ENCODE measurements around the gene RAD23A. TPM values are rescaled to one million over a fixed set of nuclear protein-coding genes. Genes with fewer than 3 reads are reported as not detected.
"Not testable (repeated sequence)": the region's sequence is repeated elsewhere in the genome, so short reads cannot be mapped to it uniquely, and the experiment has no call there.

The RAD23A gene
- total and polyA plus RNA-seq, 2 donors: 29.5 to 129 TPM

DNA sequence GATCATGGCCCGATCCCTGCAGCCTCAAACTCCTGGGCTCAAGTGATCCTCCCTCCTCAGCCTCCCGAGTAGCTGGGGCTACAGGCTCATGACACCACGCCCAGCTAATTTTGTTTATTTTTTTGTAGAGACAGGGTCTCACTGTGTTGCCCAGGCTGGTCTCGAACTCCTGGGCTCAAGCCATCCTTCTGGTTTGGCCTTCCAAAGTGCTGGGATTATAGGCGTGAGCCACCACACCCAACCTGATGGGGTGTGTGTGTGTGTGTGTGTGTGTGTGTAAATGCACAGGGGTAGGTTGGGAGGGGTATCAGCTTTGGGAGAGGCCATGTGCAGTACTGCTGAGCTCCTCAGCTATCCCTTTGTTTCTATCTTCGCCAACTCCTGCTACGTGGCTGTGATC, 30.4 kb downstream of the RAD23A start:
- not testable (repeated sequence) for DNase-seq (ENCODE audit: extremely low spot score); H3K27ac ChIP-seq (ENCODE audit: low read depth); H3K36me3 ChIP-seq (ENCODE audit: insufficient read depth); H3K4me1 ChIP-seq (ENCODE audit: insufficient read depth); H3K4me3 ChIP-seq (ENCODE audit: low read depth, low read length)
- WGBS: 78% methylated on average over 7 of the region's 7 CpGs

DNA sequence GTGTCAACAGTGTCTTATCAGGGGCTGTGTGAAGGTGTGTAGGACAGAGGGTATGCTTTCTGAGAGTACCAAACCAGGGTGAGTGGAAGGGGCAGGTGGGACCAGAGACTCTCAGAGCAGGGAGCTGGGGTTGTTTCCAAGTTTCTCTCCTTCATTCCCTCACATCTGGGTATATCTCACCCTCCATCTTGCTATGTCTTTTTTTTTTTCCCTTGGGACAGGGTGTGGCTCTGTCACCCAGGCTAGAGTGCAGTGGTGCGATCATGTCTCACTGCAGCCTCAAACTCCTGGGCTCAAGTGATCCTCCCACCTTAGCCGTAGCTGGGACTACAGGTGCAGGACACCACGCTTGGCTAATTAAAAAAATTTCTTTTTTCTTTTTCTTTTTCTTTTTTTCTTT, 34.3 kb downstream of the RAD23A start:
- 95% methylated on average over 3 of the region's 3 CpGs for WGBS
- no peaks in the 10 kb centered on the region for H3K36me3 ChIP-seq (ENCODE audit: insufficient read depth)
- H3K4me3 ChIP-seq (ENCODE audit: low read depth, low read length): no peak overlapping the region
- no peak overlapping the region for H3K27ac ChIP-seq (ENCODE audit: low read depth)
- H3K4me1 ChIP-seq (ENCODE audit: insufficient read depth): no peaks in the 10 kb centered on the region
- no peak for DNase-seq (ENCODE audit: extremely low spot score)

DNA sequence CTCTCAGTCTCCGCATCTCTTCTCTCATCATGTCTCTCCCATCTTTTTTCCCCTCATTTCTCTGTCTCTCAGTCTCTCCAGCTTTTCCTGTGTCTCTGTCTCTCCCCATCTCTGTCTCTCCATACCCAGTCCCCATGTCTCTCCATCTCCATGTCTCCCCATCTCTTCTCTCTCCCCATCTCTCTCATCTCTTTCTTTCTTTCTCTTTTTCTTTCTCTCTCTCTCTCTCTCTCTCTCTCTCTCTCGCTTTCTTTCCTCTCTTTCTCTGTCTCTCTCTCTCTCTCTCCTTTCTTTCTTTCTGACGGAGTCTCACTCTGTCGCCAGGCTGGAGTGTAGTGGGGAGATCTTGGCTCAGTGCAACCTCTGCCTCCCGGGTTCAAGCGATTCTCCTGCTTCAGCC, 37.0 kb downstream of the RAD23A start:
- DNase-seq (ENCODE audit: extremely low spot score): no peak
- H3K4me1 ChIP-seq (ENCODE audit: insufficient read depth): no peaks in the 10 kb centered on the region
- H3K27ac ChIP-seq (ENCODE audit: low read depth): no peak overlapping the region
- no peaks in the 10 kb centered on the region for H3K36me3 ChIP-seq (ENCODE audit: insufficient read depth)
- 93% methylated on average over 6 of the region's 6 CpGs for WGBS
- H3K4me3 ChIP-seq (ENCODE audit: low read depth, low read length): no peak overlapping the region

DNA sequence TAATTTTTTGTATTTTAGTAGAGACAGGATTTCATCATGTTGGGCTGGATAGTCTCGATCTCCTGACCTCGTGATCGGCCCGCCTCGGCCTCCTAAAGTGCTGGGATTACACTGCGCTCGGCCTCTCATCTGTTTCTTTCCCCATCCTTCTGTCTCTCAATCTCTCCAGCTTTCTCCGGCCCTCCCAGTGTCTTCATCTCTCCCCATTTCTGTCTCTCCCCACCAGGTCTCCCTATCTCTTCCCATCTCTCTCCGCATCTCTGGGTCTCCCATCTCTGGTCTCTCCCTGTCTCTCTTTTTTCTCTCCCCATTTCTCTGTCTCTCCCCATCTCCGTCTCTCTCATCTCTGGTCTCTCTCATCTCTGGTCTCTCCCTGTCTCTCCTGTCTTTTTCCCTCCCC, 37.4 kb downstream of the RAD23A start:
- Histone ChIP-seq H3K36me3 (ENCODE audit: insufficient read depth) (no peaks in the 10 kb centered on the region), H3K4me3 (ENCODE audit: low read depth, low read length) (no peak overlapping the region), H3K4me1 (ENCODE audit: insufficient read depth) (no peaks in the 10 kb centered on the region), H3K27ac (ENCODE audit: low read depth) (no peak overlapping the region)
- no peak for DNase-seq (ENCODE audit: extremely low spot score)
- WGBS: 49% methylated on average over 10 of the region's 10 CpGs

DNA sequence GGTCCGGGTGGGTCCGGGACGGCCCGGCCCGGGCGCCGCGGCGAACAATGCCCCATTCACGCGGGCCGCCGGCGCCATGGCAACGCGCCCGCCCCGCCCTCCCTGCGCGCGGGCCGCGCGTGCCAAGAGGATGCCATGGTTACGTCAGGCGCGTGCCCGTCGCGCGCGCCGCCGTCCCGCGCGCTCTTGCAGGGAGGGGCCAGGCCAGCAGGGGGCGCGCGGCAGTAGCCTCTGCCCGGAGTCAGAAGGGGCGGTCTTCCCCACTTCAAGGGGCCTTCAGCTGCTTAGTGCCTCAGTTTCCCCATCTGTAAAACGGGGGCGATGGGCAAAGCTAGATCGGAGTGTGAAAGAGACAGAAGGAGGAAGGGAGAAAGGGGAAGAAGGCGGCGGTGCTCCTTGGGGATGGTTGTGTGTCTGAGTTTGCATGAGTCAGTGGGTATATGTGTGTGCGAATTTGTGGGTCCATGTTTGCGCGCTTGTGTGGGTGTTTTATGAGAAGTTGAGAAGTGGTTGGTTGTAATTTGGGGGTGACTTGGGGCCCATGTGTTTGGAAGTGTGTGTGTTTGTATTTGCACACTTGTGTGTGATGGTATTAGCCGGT, 38.0 kb downstream of the RAD23A start:
- Histone ChIP-seq H3K4me3 (ENCODE audit: low read depth, low read length) (no peak overlapping the region), H3K36me3 (ENCODE audit: insufficient read depth) (no peaks in the 10 kb centered on the region), H3K27ac (ENCODE audit: low read depth) (no peak overlapping the region), H3K4me1 (ENCODE audit: insufficient read depth) (no peaks in the 10 kb centered on the region)
- 10% methylated on average over 51 of the region's 51 CpGs for WGBS
- no peak for DNase-seq (ENCODE audit: extremely low spot score)

DNA sequence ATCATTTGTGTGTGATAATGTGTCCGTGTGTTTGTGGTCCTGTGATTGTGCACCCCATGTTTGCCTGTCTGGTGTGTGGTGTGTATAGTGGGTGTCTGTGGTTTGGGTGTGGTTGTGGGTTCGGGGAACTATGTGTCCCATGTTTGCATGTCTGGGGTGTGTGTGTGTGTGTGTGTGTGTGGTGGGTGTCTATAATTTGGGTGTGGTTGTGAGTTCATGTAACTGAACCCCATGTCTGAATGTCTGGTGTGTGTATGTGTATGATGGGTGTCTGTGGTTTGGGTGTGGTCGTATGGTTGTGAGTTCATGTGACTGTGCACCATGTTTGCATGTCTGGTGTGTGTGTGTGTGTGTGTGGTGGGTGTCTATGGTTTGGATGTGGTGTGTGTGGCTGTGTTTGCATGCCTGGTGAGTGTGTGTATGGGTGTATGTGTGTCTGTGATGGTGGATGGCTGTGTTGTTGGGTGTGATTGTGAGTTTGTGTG, 38.5 kb downstream of the RAD23A start:
- Histone ChIP-seq H3K4me3 (ENCODE audit: low read depth, low read length) (no peak overlapping the region), H3K27ac (ENCODE audit: low read depth) (no peak overlapping the region), H3K36me3 (ENCODE audit: insufficient read depth) (no peaks in the 10 kb centered on the region), H3K4me1 (ENCODE audit: insufficient read depth) (no peaks in the 10 kb centered on the region)
- WGBS: 79% methylated on average over 3 of the region's 3 CpGs
- DNase-seq (ENCODE audit: extremely low spot score): no peak

DNA sequence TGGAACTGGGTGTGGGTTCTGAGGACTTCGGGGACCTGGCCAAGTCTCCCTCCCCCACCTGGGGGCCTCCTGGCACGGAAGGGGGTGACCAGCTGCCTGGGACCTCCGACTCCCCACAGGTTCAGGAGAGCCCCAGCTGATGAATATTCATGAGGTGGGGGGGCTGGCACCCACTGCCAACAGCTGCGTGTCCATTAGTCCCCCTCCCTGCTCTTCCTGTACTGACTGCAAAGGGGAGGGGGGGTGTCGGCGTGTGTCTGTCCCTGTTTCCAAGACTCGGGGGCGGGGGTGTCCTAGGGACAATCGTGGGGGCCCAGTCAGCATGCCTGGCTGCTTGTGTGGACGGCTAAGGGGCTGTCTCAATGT, 39.0 kb downstream of the RAD23A start:
- 48% methylated on average over 10 of the region's 10 CpGs for WGBS
- DNase-seq (ENCODE audit: extremely low spot score): no peak
- Histone ChIP-seq H3K4me3 (ENCODE audit: low read depth, low read length) (no peak overlapping the region), H3K36me3 (ENCODE audit: insufficient read depth) (no peaks in the 10 kb centered on the region), H3K27ac (ENCODE audit: low read depth) (no peak overlapping the region), H3K4me1 (ENCODE audit: insufficient read depth) (no peaks in the 10 kb centered on the region)

DNA sequence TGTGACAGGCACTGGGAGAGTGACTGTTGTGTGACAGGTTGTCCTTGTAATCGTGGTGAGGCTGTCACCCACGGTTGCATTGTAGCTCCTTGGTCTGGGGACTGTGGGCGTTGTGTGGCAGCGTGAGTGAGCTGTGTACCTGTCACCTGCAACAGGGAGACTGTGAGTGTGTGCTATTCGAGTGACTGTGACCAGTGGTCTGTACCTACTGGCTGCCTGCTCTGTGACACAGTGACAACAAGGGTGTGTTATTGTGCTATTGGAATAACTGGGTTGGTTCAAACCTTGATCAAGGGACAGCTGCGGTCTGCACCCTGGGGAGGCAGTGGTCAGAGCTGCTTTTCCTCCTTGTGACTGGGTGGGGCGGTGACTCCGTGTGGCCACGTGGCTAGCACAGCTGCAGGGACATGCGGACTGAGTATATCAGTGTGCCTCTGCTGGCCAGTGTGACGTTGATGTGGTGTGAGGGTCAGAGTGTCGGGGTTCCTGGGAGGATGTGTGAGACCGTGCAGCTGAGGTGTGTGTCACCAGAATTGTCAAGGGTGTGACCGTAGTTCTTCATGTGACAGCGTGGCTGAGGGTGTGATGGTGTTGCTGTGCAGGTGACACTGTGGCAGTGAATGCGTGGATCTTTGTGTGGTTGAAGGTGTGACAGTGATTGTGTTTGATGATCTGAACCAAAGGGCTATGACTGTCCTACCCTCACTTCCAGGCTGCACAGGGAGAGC, 39.6 kb downstream of the RAD23A start:
- Histone ChIP-seq H3K27ac (ENCODE audit: low read depth) (no peak overlapping the region), H3K4me1 (ENCODE audit: insufficient read depth) (no peaks in the 10 kb centered on the region), H3K36me3 (ENCODE audit: insufficient read depth) (no peaks in the 10 kb centered on the region), H3K4me3 (ENCODE audit: low read depth, low read length) (no peak overlapping the region)
- DNase-seq (ENCODE audit: extremely low spot score): no peak
- WGBS: 66% methylated on average over 16 of the region's 16 CpGs

DNA sequence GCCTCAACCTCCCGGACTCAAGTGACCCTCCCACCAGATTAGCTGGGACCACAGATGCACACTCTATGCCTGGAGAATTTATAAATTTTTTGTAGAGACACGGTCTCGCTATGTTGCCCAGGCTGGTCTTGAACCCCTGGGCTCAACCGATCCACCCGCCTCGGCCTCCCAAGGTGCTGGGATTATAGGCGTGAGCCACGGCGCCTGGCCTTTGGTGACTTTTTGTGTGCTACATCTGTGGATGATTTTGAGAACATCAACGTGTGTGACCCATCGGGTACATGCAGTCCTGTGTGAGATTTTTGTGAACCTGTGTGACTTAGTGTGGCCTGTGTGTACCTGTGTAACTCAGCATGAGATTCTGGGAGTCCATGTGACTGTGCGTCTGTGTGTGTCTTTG, 41.1 kb downstream of the RAD23A start:
- 97% methylated on average over 12 of the region's 12 CpGs for WGBS
- no peak for DNase-seq (ENCODE audit: extremely low spot score)
- no peak overlapping the region for H3K4me3 ChIP-seq (ENCODE audit: low read depth, low read length)
- no peak overlapping the region for H3K27ac ChIP-seq (ENCODE audit: low read depth)
- no peaks in the 10 kb centered on the region for H3K4me1 ChIP-seq (ENCODE audit: insufficient read depth)
- no peaks in the 10 kb centered on the region for H3K36me3 ChIP-seq (ENCODE audit: insufficient read depth)

DNA sequence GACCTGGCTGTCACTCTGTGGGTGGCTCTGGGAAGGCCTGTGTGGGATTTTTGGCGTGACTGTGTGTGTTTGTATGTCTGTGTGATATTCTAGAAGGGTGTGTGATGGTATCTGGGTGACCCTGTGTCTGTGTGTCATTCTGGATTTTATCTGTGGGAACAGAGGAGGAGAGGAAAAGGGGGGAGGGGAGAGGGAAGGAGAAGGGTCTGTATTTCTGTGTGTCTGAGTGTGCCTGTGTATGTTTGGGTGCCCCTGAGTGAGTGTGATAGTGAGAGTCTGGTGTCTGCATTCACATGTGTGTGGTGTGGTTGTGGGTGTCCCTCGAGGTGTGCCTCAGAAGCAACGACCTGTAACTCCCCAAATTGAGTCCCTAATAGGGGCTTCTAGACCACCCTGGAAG, 41.5 kb downstream of the RAD23A start:
- WGBS: 80% methylated on average over 3 of the region's 3 CpGs
- H3K36me3 ChIP-seq (ENCODE audit: insufficient read depth): no peaks in the 10 kb centered on the region
- no peaks in the 10 kb centered on the region for H3K4me1 ChIP-seq (ENCODE audit: insufficient read depth)
- no peak for DNase-seq (ENCODE audit: extremely low spot score)
- no peak overlapping the region for H3K27ac ChIP-seq (ENCODE audit: low read depth)
- no peak overlapping the region for H3K4me3 ChIP-seq (ENCODE audit: low read depth, low read length)

DNA sequence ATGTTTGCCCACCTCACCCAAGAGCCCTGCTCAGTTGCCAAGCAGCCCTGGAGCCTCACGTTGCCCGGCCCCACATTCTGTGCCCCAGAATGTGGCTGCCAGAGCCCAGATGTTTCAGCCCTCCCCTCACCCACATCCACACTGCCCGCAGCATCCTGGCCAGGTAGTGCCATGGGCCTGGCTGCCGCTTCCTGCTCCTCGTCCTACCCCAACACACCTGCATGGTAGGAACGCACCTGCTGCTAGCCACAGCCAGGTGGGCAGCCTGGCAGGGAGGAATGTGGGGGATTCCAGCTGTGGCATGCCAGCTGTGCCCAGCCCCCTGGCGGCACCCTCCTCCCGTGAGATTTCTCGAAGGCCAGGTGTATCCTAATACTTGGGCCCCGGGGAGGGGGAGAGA, 42.1 kb downstream of the RAD23A start:
- Histone ChIP-seq H3K4me3 (ENCODE audit: low read depth, low read length) (no peak overlapping the region), H3K4me1 (ENCODE audit: insufficient read depth) (no peaks in the 10 kb centered on the region), H3K36me3 (ENCODE audit: insufficient read depth) (no peaks in the 10 kb centered on the region), H3K27ac (ENCODE audit: low read depth) (no peak overlapping the region)
- DNase-seq (ENCODE audit: extremely low spot score): no peak
- 82% methylated on average over 10 of the region's 10 CpGs for WGBS

DNA sequence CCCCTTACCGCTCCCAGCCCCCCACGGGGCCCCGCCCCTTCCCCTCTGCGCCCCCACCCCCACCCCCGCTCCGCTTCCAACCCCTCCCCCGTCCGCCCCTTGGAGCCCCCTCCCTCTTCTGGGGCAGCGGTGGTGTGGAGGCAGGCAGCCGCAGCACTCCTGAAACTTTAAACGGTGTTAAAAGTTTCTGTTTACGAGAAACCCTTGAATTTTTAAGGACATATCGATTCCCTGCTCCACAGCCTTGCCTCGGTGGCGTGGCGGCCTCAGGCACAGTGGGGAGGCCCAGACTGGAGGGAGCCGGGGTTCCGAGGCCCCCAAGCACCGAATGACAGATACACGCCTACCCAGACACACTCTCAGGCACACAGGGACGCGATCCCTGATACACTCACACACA, 44.8 kb downstream of the RAD23A start:
- 44% methylated on average over 22 of the region's 22 CpGs for WGBS
- no peaks in the 10 kb centered on the region for H3K36me3 ChIP-seq (ENCODE audit: insufficient read depth)
- no peak overlapping the region for H3K27ac ChIP-seq (ENCODE audit: low read depth)
- DNase-seq (ENCODE audit: extremely low spot score): no peak
- no peaks in the 10 kb centered on the region for H3K4me1 ChIP-seq (ENCODE audit: insufficient read depth)
- H3K4me3 ChIP-seq (ENCODE audit: low read depth, low read length): no peak overlapping the region

DNA sequence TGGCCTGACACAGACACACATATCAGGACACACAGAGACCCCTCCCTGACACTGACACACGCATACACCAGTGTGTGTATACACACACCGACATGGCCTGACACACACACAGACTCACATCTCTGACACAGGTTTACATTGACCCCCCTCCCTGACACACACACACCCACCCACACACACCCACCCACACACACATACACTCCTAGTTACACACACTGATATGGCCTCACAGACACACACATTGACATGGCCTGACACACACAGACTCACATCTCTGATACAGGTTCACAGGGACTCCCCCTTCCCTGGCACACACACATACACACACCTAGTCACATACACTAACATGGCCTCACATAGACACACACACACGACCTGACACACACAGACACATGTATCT, 45.2 kb downstream of the RAD23A start:
- no peak overlapping the region for H3K4me3 ChIP-seq (ENCODE audit: low read depth, low read length)
- no peaks in the 10 kb centered on the region for H3K4me1 ChIP-seq (ENCODE audit: insufficient read depth)
- DNase-seq (ENCODE audit: extremely low spot score): no peak
- no peaks in the 10 kb centered on the region for H3K36me3 ChIP-seq (ENCODE audit: insufficient read depth)
- WGBS: 77% methylated on average over 3 of the region's 3 CpGs
- H3K27ac ChIP-seq (ENCODE audit: low read depth): no peak overlapping the region

DNA sequence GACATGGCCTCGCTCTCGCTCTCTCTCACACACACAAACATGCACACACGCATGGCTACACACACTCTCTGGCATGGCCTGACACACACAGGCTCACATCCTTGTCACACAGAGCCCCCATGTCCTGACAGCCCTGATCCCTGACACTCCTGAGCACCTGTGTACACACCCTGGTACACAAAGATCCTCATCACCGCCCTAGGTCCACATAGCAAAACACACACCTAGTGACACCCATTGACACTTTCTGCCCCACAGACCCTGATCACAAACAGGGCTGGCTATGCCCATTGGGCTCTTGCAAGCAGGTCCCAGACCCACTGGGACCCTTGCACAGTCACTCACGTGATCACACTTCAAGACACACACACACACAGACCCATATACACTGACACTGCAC, 45.6 kb downstream of the RAD23A start:
- DNase-seq (ENCODE audit: extremely low spot score): no peak
- H3K27ac ChIP-seq (ENCODE audit: low read depth): no peak overlapping the region
- no peaks in the 10 kb centered on the region for H3K36me3 ChIP-seq (ENCODE audit: insufficient read depth)
- H3K4me1 ChIP-seq (ENCODE audit: insufficient read depth): no peaks in the 10 kb centered on the region
- 95% methylated on average over 5 of the region's 5 CpGs for WGBS
- H3K4me3 ChIP-seq (ENCODE audit: low read depth, low read length): no peak overlapping the region

Data from urinary bladder (tissue), 4 donors.